ENCODE measurements around the gene SLC25A23.
"Not testable (repeated sequence)": the region's sequence is repeated elsewhere in the genome, so short reads cannot be mapped to it uniquely, and the experiment has no call there.

Gene SLC25A23

GRCh38 chr19:6457958-6458694 lies 1.5 kb downstream of the SLC25A23 start:
- DNase-seq (ENCODE audit: low spot score) = no peak

DNA sequence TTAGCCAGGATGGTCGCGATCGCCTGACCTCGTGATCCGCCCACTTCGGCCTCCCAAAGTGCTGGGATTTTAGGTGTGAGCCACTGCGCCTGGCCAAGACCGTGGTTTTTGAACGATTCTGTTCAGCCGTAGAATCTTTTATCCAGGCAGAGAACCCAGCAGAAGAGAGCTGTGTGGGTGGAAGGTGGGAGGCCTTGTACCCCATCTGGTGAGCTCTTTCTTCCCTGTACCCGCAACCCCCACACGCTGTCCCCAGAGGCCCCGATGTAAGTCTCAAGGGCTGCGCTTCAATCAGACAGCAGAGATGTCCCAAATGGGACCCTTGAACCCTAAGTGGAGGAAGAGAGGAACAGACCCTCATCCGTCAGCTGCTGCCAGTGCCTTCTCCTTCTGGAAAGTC lies 3.7 kb downstream of the SLC25A23 start:
- no peak for DNase-seq (ENCODE audit: low spot score)

- DNase-seq (ENCODE audit: low spot score) = no peak
Measured at GRCh38 chr19:6453951-6454565, 5.5 kb downstream of the SLC25A23 start.

DNA sequence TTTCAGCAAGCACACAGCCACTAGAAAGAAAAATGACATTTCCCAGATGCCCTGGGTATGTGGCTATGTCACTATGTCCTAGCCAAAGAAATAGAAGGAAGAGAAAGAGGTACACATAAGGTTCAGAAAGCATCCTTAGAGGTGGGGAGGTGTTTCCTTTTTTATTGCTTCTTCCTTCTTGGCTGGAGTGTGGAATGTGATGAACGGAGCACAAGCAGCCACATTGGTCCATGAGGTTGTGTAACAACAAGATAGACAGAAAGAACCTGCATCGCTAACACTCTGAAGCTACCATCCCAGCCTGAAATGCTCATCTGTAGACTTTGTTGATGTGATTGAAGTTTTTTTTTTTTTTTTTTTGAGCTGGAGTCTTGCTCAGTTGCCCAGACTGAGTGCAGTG lies 6.7 kb downstream of the SLC25A23 start:
- DNase-seq (ENCODE audit: low spot score) = no peak

- DNase-seq (ENCODE audit: low spot score) = no peak
Measured at GRCh38 chr19:6452223-6452614, 7.4 kb downstream of the SLC25A23 start.

GRCh38 chr19:6451583-6452222 lies 7.9 kb downstream of the SLC25A23 start:
- no peak for DNase-seq (ENCODE audit: low spot score)

GRCh38 chr19:6450166-6450565 lies 9.4 kb downstream of the SLC25A23 start:
- DNase-seq (ENCODE audit: low spot score) = no peak

DNA sequence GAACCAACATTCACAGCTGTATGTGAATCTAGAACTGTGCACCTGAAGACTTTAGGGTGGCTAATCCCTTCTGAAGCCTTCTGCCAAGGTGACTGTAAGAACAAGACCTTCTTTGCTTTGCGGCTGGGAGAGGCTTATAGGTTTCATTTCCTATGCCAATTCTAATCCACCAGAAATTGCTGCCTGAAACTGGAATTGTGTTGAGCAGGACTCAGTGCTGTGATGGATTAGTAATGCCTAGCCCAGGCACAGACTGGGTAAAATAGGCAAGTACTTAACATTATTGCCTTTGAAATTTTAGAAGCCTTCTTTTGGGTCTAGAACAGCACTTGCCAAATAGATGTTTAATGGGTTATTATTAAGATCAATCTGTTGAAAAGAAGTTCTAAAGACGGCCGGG lies 11.5 kb downstream of the SLC25A23 start:
- no peak for DNase-seq (ENCODE audit: low spot score)

- no peak for DNase-seq (ENCODE audit: low spot score)
Measured at GRCh38 chr19:6446452-6446851, 13.1 kb downstream of the SLC25A23 start.

GRCh38 chr19:6443986-6444385 lies 15.6 kb downstream of the SLC25A23 start:
- no peak for DNase-seq (ENCODE audit: low spot score)

DNA sequence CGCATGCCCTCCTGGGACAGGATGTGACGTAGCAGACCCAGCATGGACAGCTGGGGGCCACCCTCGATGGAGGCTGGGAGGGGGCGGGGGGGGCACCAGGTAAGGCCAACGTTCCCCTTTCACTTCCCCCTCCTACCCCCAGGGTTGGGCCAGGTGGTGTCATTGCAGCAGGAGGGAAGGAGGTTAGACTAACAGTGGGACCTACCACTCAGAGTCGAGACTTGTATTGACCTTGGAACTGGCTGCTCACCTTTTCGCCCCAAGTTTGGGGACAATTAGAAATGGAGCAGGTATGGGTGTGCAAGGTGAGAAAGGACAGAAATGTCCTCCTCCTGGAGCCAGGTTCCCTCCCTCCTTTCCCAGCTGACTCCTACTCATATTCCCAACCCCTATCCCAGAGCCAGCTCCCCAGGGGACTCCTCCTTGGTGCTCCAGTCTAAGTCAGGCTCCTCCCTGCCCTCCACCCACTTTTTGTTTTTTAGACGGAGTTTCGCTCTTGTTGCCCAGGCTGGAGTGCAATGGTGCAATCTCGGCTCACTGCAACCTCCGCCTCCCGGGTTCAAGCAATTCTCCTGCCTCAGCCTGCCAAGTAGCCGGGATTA lies 17.4 kb downstream of the SLC25A23 start:
- DNase-seq (ENCODE audit: low spot score) = no peak

DNA sequence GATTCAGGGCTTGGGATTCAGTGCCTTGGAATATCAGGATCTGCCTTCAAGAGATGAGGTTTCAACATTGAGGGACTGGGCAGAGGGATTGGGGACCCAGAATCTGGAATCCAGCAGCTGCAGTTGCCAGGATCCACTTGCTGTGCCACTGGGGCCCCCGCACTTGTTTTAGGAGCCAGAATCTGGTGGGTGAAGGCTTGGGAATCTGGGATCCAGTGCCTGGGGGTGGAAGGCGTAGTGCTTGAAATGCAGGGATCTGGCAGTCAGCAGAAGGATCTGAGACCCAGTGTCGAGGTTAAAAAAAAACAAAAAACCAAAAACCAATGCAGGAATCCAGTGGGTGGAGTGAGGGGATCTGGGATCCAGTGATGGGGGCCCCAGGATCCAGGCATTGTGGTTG lies 18.7 kb downstream of the SLC25A23 start:
- DNase-seq (ENCODE audit: low spot score) = no peak

GRCh38 chr19:6439743-6440142 lies 19.8 kb downstream of the SLC25A23 start:
- DNase-seq (ENCODE audit: low spot score) = no peak

- no peak for DNase-seq (ENCODE audit: low spot score)
Measured at GRCh38 chr19:6433663-6434062, 25.9 kb downstream of the SLC25A23 start, which contains the start of gene SLC25A41. TSS of gene SLC25A41 (minus strand) at chr19:6433763. CDS start at chr19:6433693, 70 bp downstream.

DNA sequence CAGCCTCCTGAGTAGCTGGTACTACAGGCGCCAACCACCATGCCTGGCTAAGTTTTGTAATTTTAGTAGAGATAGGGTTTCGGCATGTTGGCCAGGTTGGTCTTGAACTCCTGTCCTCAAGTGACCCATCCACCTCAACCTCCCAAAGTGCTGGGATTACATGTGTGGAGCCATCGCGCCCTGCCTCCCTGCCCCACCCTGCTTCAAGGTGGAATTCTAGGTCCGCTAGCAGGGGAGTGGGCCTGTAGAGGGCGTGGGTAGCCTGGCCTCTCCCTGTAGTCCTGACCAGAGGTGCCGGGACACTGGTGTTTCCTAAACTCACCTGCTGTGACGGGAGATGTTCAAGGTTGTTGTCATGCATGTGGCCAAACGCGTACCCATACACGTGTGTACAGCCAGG lies 26.4 kb downstream of the SLC25A23 start:
- DNase-seq (ENCODE audit: low spot score) = no peak

GRCh38 chr19:6431891-6432290 lies 27.7 kb downstream of the SLC25A23 start:
- no peak for DNase-seq (ENCODE audit: low spot score)

GRCh38 chr19:6429419-6430221 lies 30.0 kb downstream of the SLC25A23 start:
- no peak for DNase-seq (ENCODE audit: low spot score)

- DNase-seq (ENCODE audit: low spot score) = not testable (repeated sequence)
Measured at GRCh38 chr19:6428692-6429418, 30.7 kb downstream of the SLC25A23 start.

DNA sequence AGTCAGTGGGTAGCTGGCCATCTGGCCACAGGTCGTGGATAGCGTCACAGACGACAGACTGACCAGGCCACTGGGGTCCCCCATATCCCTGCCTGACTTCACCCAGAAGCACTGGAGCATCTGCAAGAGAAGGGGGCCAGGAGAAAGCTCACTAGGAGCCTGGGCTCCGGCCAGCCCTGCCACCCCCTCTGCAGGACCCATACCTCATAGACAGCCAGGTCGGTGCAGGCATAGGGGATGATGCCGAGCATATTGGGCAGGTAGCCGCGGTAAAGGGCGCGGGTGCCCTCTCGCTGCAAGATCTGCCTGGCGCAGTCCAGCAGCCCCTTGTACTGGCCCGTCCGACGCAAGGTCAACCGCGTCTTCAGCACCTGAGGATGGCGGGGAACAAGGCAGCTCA lies 32.5 kb downstream of the SLC25A23 start:
- DNase-seq (ENCODE audit: low spot score) = no peak

GRCh38 chr19:6425732-6426620 lies 33.6 kb downstream of the SLC25A23 start:
- DNase-seq (ENCODE audit: low spot score) = no peak
